GM13977 (cell line): ENCODE measurements around the gene CTNNA2.

ENCODE experiments used
- DNase-seq: peaks from one replicate; pipeline ENCODE4 v3.0.0; 2012; ENCODE audit warnings: low spot score
- CTCF ChIP-seq: IDR thresholded peaks from 2 replicates; pipeline ENCODE4 v1.5.1; 2012; ENCODE audit warnings: mild to moderate bottlenecking, control low read depth; ENCODE audit not compliant: insufficient read depth; ENCODE audit errors: extremely low read depth, missing control alignments
- in situ Hi-C: fragments of 300-500 bp; cut with MboI; formaldehyde crosslinking; loops from one replicate; pipeline ENCODE4 v1.12.0; 2022; ENCODE audit warnings: low sequenced_read_pairs, low pct_unique_long_range_greater_than_20kb, mixed read lengths, inconsistent platforms; ENCODE audit not compliant: unreplicated experiment

The CTNNA2 gene

GRCh38 chr2:80322311-80322920 is 809.6 kb downstream of the CTNNA2 start:
- no peak for TF ChIP-seq CTCF
- in situ Hi-C loops = no loop called here
- DNase-seq = peak; percentile 34

GRCh38 chr2:80322958-80323357 is 810.1 kb downstream of the CTNNA2 start:
- no peak for TF ChIP-seq CTCF
- DNase-seq = no peak
- in situ Hi-C loops = no loop called here

GRCh38 chr2:80323610-80324009 is 810.8 kb downstream of the CTNNA2 start:
- TF ChIP-seq CTCF = no peak
- in situ Hi-C loops = no loop called here
- no peak for DNase-seq

DNA sequence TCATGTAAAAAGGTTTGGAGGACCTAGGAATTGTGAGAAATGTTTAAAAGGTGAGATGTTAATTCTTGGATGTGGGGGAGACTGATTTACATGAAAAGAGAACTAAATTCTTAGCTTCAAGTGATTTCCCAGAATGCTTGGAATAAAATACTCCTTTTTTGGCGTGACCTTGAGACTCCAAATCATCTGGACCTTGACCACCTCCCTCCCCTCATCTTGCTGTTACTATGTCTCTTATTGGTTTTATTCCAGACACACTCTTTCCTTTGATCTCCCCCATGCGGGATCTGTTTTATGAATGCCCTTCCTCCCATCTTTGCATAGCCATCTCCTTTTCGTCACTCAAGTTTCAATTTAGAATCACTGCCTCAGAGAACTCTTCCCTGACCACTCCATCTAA is 811.7 kb downstream of the CTNNA2 start:
- TF ChIP-seq CTCF = no peak
- no peak for DNase-seq
- in situ Hi-C loops = no loop called here

- in situ Hi-C loops = no loop called here
- TF ChIP-seq CTCF = peak; percentile 46
- DNase-seq = peak; percentile 31
Observed at GRCh38 chr2:80326214-80326613, 813.4 kb downstream of the CTNNA2 start.

DNA sequence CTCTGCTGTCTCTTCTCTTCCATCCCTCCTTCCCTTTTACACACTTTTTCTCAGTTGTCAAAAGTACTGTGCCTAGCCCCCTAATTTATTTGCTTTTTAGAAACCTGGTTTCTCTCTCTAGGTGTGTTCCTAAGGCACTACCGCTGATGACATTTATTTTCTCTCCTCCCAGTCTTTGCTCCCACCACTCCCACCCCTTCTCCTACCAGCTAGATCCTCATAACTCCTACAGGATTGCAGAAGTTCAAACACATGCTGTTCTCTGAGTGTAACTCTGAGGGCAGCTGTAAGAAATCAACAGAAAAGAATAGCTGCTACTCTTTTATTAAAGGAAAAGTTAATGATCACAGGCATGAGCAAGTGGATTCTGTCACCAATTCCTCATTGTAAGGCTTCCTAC is 814.0 kb downstream of the CTNNA2 start:
- in situ Hi-C loops = no loop called here
- TF ChIP-seq CTCF = no peak
- DNase-seq = no peak
